Spleen (tissue), 11 donors: Measurements from ENCODE around the gene RCOR3. TPM values are rescaled to one million over a fixed set of nuclear protein-coding genes. Genes with fewer than 3 reads are reported as not detected.
"Not testable (repeated sequence)": the region's sequence is repeated elsewhere in the genome, so short reads cannot be mapped to it uniquely, and the experiment has no call there.

Experiments
- DNase-seq: peaks from one replicate; pipeline ENCODE4 v3.0.0-alpha.2; 2020
- H3K27ac ChIP-seq, 8 donors: fragments of 200-600 bp; sonication (generic) in 7 of 8; 1 replicate in 4 of 8; 2 replicates in 4 of 8; pipeline versions ENCODE4 v1.5.0 to v1.8.0; 2016 to 2021; ENCODE audit warnings: inconsistent platforms in 4 of 8, mild to moderate bottlenecking in 4 of 8, moderate library complexity in 1 of 8
- H3K27me3 ChIP-seq, 7 donors: fragments of 200-600 bp; sonication (generic) in 6 of 7; replicated peaks in 1 of 7; 1 replicate in 4 of 7; 2 replicates in 3 of 7; pipeline versions ENCODE4 v1.5.0 to v1.8.0; 2016 to 2021; ENCODE audit warnings: inconsistent platforms in 3 of 7, mild to moderate bottlenecking in 1 of 7
- H3K36me3 ChIP-seq, 6 donors: fragments of 200-600 bp; sonication (generic) in 5 of 6; 1 replicate in 4 of 6; 2 replicates in 2 of 6; pipeline versions ENCODE4 v1.5.0 to v1.8.0; 2016 to 2021; ENCODE audit warnings: inconsistent platforms in 2 of 6
- H3K4me1 ChIP-seq, 6 donors: fragments of 200-600 bp; sonication (generic) in 5 of 6; 1 replicate in 3 of 6; 2 replicates in 3 of 6; pipeline versions ENCODE4 v1.5.0 to v1.8.0; 2016 to 2021; ENCODE audit warnings: inconsistent platforms in 3 of 6
- H3K4me3 ChIP-seq, 8 donors: fragments of 200-600 bp; sonication (generic) in 7 of 8; 1 replicate in 4 of 8; 2 replicates in 4 of 8; pipeline versions ENCODE4 v1.5.0 to v1.8.0; 2016 to 2021; ENCODE audit warnings: inconsistent platforms in 4 of 8, mild to moderate bottlenecking in 4 of 8, moderate library complexity in 2 of 8
- H3K9me3 ChIP-seq, 8 donors: fragments of 200-600 bp; sonication (generic) in 7 of 8; 1 replicate in 4 of 8; 2 replicates in 4 of 8; pipeline versions ENCODE4 v1.5.0 to v1.8.0; 2016 to 2021; ENCODE audit warnings: inconsistent platforms in 4 of 8
- POLR2A ChIP-seq, 3 donors: fragments of 450-650 bp; IDR thresholded peaks; one replicate each; pipeline ENCODE4 v1.5.1; 2017; ENCODE audit warnings: antibody characterized with exemption in 3 of 3, mild to moderate bottlenecking in 1 of 3
- POLR2AphosphoS5 ChIP-seq, 3 donors: sonication (generic); formaldehyde crosslinking; IDR thresholded peaks; one replicate each; pipeline ENCODE4 v1.5.1; 2017; ENCODE audit warnings: antibody characterized with exemption in 3 of 3
- WGBS, 5 donors: extraction: QIAGEN DNeasy Blood & Tissue Kit in 3 of 5; methylation state at CpG; one replicate each; pipeline versions ENCODE4 v1.1.5 to v1.1.7; 2013 to 2018; 5-methylcytosine and 5-hydroxymethylcytosine counted together
- intact Hi-C: fragments of 100-400 bp; cut with DNase I; formaldehyde crosslinking; loops from one replicate; pipeline ENCODE4 v1.15.0; 2023; ENCODE audit warnings: low total_unique reads
- polyA plus RNA-seq, 3 donors: library from polyadenylated mRNA; stranded (reverse); fragments of 200-250 nt; gene quantifications; one replicate each; pipeline ENCODE4 v1.2.1, GENCODE V29; 2013
- total RNA-seq, 7 donors: library from RNA; depleted of rRNA in 3 of 7; stranded (reverse); fragments of >200 nt in 3 of 7; fragmentation: NEBNext Ultra II Directional in 4 of 7; extraction: Animal tissue kit (Norgen Biotek cat#: 25700) in 4 of 7; gene quantifications; one replicate each; pipeline versions ENCODE4 v1.1.0 to v1.2.1, GENCODE V29; 2016 to 2021
- TF ChIP-seq, protein P1 (sequence below), 11 experiments: fragments of 200-600 bp in 7 of 11; fragments of 450-650 bp in 4 of 11; sonication (generic) in 4 of 11; IDR thresholded peaks in 8 of 11; conservative IDR thresholded peaks in 3 of 11; 1 replicate in 7 of 11; 2 replicates in 4 of 11; pipeline versions ENCODE4 v1.4.0 to v1.8.0; 2016 to 2021; ENCODE audit warnings: antibody characterized with exemption in 11 of 11, inconsistent platforms in 4 of 11, mild to moderate bottlenecking in 1 of 11
- donor health status: healthy with polysubstance abuse.
- donor health status: DM: no; HTN: no; CAD: no; lungs with moderate emphysema.
- donor health status: DM: no; HTN: no; CAD: no.
- donor health status: Bipolar disorder and iron deficiency.
- donor health status: healthy.
- donor health status: DM: no; HTN: no; CAD: no.
- donor health status: DM: yes; HTN: yes; CAD: no.

Gene RCOR3
- total and polyA plus RNA-seq, 10 donors = 20.9 to 94.3 (median 66.3) TPM

DNA sequence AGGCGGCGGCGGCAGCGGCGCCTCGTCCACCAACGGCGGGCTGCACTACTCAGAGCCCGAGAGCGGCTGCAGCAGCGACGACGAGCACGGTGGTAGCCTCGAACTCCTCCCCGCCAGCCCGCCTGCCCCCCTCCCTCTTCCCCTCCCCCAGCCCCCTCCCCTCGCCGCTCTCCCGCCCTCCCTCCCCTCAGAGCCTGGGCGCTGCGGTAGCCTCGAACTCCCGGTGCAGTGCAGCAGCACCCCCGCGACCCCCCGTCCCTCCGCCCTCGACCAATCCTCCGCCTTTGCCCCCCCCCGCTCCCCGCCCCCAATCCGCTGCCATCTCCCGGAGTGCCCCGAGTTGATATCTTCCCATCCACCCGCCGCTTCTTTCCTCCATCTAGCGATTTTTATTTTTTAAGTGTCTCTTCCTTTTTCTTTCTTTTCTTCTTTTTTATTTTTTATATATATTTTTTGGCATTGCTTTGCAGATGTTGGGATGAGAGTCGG, 516 bp downstream of the RCOR3 start:
- WGBS, 5 donors = 0 to 1% (median 0%) methylated on average over 19 to 36 of the region's 39 CpGs
- Histone ChIP-seq H3K27ac (peak overlapping the region; percentile 94 to 99 (median 99)), H3K27me3 (no peaks in the 10 kb centered on the region), H3K36me3 (peaks cover 0 to 26% (median 0%) of the 10 kb centered on the region in 6 donors), H3K9me3 (no peaks in the 10 kb centered on the region), H3K4me3 (peak overlapping the region; percentile 78 to 97 (median 88)), H3K4me1 (peaks cover 0 to 45% (median 28%) of the 10 kb centered on the region in 6 donors)
- intact Hi-C loops = loop anchor here (10.0 kb wide), 1 partner anchor 55 kb away; no protein-coding TSS in a partner anchor
- no peak for TF ChIP-seq POLR2A (IDR thresholded peaks at IDR 0.05)
- TF ChIP-seq, protein P1, sequence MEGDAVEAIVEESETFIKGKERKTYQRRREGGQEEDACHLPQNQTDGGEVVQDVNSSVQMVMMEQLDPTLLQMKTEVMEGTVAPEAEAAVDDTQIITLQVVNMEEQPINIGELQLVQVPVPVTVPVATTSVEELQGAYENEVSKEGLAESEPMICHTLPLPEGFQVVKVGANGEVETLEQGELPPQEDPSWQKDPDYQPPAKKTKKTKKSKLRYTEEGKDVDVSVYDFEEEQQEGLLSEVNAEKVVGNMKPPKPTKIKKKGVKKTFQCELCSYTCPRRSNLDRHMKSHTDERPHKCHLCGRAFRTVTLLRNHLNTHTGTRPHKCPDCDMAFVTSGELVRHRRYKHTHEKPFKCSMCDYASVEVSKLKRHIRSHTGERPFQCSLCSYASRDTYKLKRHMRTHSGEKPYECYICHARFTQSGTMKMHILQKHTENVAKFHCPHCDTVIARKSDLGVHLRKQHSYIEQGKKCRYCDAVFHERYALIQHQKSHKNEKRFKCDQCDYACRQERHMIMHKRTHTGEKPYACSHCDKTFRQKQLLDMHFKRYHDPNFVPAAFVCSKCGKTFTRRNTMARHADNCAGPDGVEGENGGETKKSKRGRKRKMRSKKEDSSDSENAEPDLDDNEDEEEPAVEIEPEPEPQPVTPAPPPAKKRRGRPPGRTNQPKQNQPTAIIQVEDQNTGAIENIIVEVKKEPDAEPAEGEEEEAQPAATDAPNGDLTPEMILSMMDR (IDR thresholded peaks at IDR 0.05 in 8 of 11, conservative IDR thresholded peaks at IDR 0.05 in 3 of 11) = no peak
- no peak for TF ChIP-seq POLR2AphosphoS5 (IDR thresholded peaks at IDR 0.05)
- no peak for DNase-seq

DNA sequence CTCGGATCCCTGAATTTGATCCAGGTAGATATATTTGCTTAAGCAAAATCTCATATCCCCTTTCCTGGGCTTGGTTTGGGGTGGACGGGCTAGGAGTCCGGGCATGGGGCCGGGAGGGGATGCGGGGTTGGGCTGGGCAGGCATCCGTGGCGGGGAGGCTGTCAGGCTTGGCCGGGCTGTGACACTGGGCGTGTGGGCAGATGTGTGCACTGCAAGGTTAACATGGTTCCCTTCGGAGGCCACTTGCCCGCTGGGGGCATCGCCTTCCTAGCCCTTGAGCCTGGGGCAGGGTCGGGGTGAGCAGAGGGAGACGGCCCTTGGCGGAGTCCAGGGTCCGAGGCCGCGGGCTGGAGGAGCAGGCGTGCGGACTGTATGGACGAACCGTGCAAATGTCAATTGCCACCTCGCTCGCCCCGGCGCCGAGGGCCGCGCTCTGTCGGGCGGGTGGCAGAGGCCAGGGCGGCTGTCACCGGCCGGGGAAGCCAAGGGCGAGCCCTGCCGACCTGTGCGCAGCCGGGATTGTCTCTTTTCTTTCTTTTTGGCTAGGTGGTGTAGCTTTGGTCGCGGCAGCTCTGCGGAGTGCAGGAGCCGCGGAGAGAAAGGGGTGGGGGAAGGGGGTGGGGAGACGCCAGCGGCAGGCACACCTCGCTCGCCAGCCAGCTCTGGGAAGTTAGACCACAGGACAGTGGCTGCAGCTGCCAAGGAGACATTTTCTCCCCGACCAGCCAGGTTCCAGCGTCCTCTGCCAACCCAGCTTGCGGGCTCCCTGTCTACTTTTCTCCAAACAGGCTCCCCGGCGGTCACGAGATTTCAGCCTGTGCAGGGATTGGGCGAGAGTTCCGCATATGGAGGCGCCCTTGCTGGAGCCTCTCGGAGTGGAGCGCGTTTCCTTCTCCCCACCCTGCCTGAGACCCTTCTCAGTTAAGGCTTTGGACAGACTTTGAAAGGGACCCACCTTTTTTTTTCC, 1.3 kb downstream of the RCOR3 start:
- peak overlapping the region; percentile 94 to 99 (median 99) for H3K27ac ChIP-seq
- TF ChIP-seq, protein P1 (IDR thresholded peaks at IDR 0.05 in 8 of 11, conservative IDR thresholded peaks at IDR 0.05 in 3 of 11) = peak in 1 of 11 experiments; percentile 10
- peak; percentile 26 to 72 (median 64) for TF ChIP-seq POLR2AphosphoS5 (IDR thresholded peaks at IDR 0.05)
- no peak for TF ChIP-seq POLR2A (IDR thresholded peaks at IDR 0.05)
- peaks cover 0 to 51% (median 29%) of the 10 kb centered on the region in 6 donors for H3K4me1 ChIP-seq
- peak; percentile 95 for DNase-seq
- peaks cover 0 to 31% (median 0%) of the 10 kb centered on the region in 6 donors for H3K36me3 ChIP-seq
- H3K9me3 ChIP-seq = no peaks in the 10 kb centered on the region
- H3K27me3 ChIP-seq = no peaks in the 10 kb centered on the region
- H3K4me3 ChIP-seq = peak overlapping the region; percentile 78 to 97 (median 88)
- 0 to 1% (median 0%) methylated on average over 34 to 59 of the region's 59 CpGs for WGBS, 5 donors
- intact Hi-C loops = loop anchor here (10.0 kb wide), 1 partner anchor 54 kb away; no protein-coding TSS in a partner anchor

DNA sequence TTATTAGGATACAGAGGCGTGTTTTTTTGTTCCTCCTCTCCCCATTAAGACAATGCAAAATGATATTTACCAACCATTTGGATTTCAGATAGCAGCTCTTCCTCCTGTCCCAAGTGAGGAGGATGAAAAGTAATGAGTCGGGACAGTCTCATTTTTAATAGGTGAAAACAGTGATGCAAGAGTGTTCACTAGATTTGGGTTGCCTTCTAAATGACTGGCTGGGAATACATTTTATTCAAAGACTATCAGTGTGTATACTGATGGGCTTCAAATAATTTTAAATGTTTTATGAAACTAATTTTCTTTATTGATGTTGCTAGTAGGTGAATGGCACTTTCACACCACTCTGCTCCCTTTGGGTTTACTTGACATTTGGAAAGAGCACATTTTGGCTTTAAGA, 2.1 kb downstream of the RCOR3 start:
- no peaks in the 10 kb centered on the region for H3K9me3 ChIP-seq
- H3K27ac ChIP-seq = peak overlapping the region in 6 of 8 donors; percentile 94 to 99 (median 99)
- H3K4me3 ChIP-seq = peak overlapping the region in 7 of 8 donors; percentile 78 to 97 (median 91)
- TF ChIP-seq POLR2AphosphoS5 (IDR thresholded peaks at IDR 0.05) = no peak
- TF ChIP-seq, protein P1 (IDR thresholded peaks at IDR 0.05 in 8 of 11, conservative IDR thresholded peaks at IDR 0.05 in 3 of 11) = no peak
- intact Hi-C loops = loop anchor here (10.0 kb wide), 1 partner anchor 54 kb away; no protein-coding TSS in a partner anchor
- DNase-seq = no peak
- peaks cover 0 to 37% (median 0%) of the 10 kb centered on the region in 6 donors for H3K36me3 ChIP-seq
- WGBS, 5 donors = 46 to 61% (median 54%) methylated on average over 2 of the region's 2 CpGs
- H3K27me3 ChIP-seq = no peaks in the 10 kb centered on the region
- peaks cover 0 to 59% (median 33%) of the 10 kb centered on the region in 6 donors for H3K4me1 ChIP-seq

DNA sequence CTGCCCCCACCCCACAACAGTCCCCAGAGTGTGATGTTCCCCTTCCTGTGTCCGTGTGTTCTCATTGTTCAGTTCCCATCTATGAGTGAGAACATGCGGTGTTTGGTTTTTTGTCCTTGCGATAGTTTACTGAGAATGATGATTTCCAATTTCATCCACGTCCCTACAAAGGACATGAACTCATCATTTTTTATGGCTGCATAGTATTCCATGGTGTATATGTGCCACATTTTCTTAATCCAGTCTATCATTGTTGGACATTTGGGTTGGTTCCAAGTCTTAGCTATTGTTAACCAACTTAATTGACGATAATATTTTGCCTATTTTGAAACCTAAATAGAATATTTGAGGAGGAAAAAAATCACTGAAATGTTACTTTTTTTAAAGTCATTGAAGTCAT, 3.9 kb downstream of the RCOR3 start:
- intact Hi-C loops = loop anchor here (10.0 kb wide), 1 partner anchor 52 kb away; no protein-coding TSS in a partner anchor
- not testable (repeated sequence) for DNase-seq, H3K9me3 ChIP-seq, H3K27me3 ChIP-seq, H3K4me3 ChIP-seq, H3K27ac ChIP-seq
- Histone ChIP-seq H3K4me1 (peaks cover 0 to 51% (median 27%) of the 10 kb centered on the region in 6 donors), H3K36me3 (peaks cover 0 to 55% (median 4%) of the 10 kb centered on the region in 6 donors)
- WGBS, 5 donors = 90 to 99% (median 94%) methylated on average over 1 to 2 of the region's 5 CpGs
